Smooth muscle cell (in vitro differentiated cells): ENCODE measurements around the gene KATNAL2. TPM values are rescaled to one million over a fixed set of nuclear protein-coding genes. Genes with fewer than 3 reads are reported as not detected.

ENCODE experiments used
- DNase-seq: peaks from one replicate; lab custom pipeline; 2025; ENCODE audit not compliant: unreplicated experiment; lab: John Stamatoyannopoulos, UW
- H2AFZ ChIP-seq: fragments of 200-600 bp; sonication (generic); 2 replicates; pipeline ENCODE4 v1.6.0; 2016; ENCODE audit warnings: antibody characterized with exemption, low read depth, mild to moderate bottlenecking
- H3F3A ChIP-seq: fragments of 200-600 bp; sonication (generic); 2 replicates; pipeline ENCODE4 v1.6.0; 2017; ENCODE audit warnings: antibody characterized with exemption, low read depth
- H3K27ac ChIP-seq: fragments of 200-600 bp; sonication (generic); 2 replicates; pipeline ENCODE4 v1.5.1; 2016; ENCODE audit warnings: low read depth, mild to moderate bottlenecking
- H3K27me3 ChIP-seq: fragments of 200-600 bp; sonication (generic); 2 replicates; pipeline ENCODE4 v1.6.1; 2016; ENCODE audit warnings: low read depth, mild to moderate bottlenecking
- H3K36me3 ChIP-seq: fragments of 200-600 bp; sonication (generic); 2 replicates; pipeline ENCODE4 v1.5.1; 2016; ENCODE audit warnings: low read depth
- H3K4me1 ChIP-seq: fragments of 200-600 bp; sonication (generic); 2 replicates; pipeline ENCODE4 v1.5.1; 2016; ENCODE audit warnings: low read depth
- H3K4me2 ChIP-seq: fragments of 200-600 bp; sonication (generic); 2 replicates; pipeline ENCODE4 v1.6.0; 2016; ENCODE audit warnings: mild to moderate bottlenecking
- H3K4me3 ChIP-seq: fragments of 200-600 bp; sonication (generic); 2 replicates; pipeline ENCODE4 v1.5.1; 2016; ENCODE audit warnings: mild to moderate bottlenecking
- H3K79me2 ChIP-seq: fragments of 200-600 bp; sonication (generic); 2 replicates; pipeline ENCODE4 v1.6.0; 2016; ENCODE audit warnings: low read depth, mild to moderate bottlenecking
- H3K9ac ChIP-seq: fragments of 200-600 bp; sonication (generic); 2 replicates; pipeline ENCODE4 v1.6.0; 2016; ENCODE audit warnings: low read depth
- H3K9me3 ChIP-seq: fragments of 200-600 bp; sonication (generic); replicated peaks from 2 replicates; pipeline ENCODE4 v1.5.1; 2016; ENCODE audit warnings: low read depth
- H4K20me1 ChIP-seq: fragments of 200-600 bp; sonication (generic); 2 replicates; pipeline ENCODE4 v1.6.0; 2016; ENCODE audit warnings: low read depth
- WGBS: methylation state at CpG from one replicate; pipeline ENCODE4 v1.1.7; 2016; ENCODE audit warnings: low lambda C conversion rate; 5-methylcytosine and 5-hydroxymethylcytosine counted together
- polyA plus RNA-seq: library from polyadenylated mRNA; unstranded; fragments of >200 nt; fragmentation: Nextera tagmentation; extraction: Ambion mirVana; gene quantifications from 2 replicates; pipeline ENCODE4 v1.2.1, GENCODE V29; 2016
- total RNA-seq: library from RNA; depleted of rRNA; stranded (reverse); fragments of >200 nt; gene quantifications from 2 replicates; pipeline ENCODE4 v1.2.3, GENCODE V29; 2014
- TF ChIP-seq, protein P1 (sequence below): fragments of 200-600 bp; sonication (generic); IDR thresholded peaks from 2 replicates; pipeline ENCODE4 v1.5.1; 2017; ENCODE audit warnings: borderline replicate concordance, mild to moderate bottlenecking, antibody characterized with exemption; ENCODE audit not compliant: insufficient read depth, poor library complexity, severe bottlenecking

The KATNAL2 gene
- total and polyA plus RNA-seq, 2 experiments from 2014 or later: 0.31 to 2.1 TPM

DNA sequence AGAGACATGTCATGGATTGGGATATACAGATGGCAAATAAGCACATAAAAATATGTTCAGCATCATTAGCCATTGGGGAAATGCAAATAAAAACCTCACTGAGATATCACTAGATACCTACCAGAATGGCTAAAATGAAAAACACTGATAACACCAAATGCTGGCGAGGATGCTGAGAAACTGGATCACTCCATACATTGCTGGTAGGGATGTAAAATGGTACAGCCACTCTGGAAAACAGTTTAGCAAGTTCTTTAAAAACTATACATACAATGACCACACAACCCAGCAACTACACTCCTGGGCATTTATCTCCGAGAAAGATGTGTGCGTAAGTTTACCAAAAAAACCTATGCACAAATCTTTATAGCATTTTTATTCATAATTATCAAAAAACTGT, 14.0 kb upstream of the KATNAL2 start:
- WGBS: 96% methylated on average over 3 of the region's 3 CpGs
- Histone ChIP-seq H3K4me3 (no peak overlapping the region), H3K36me3 (no peaks in the 10 kb centered on the region), H2AFZ (no peak overlapping the region), H3K9ac (no peak overlapping the region), H3K27me3 (no peaks in the 10 kb centered on the region), H3K4me1 (peaks cover 3% of the 10 kb centered on the region), H4K20me1 (peaks cover 72% of the 10 kb centered on the region), H3K79me2 (peaks cover 85% of the 10 kb centered on the region), H3K9me3 (no peaks in the 10 kb centered on the region), H3K4me2 (no peak overlapping the region), H3K27ac (no peak overlapping the region), H3F3A (no peaks in the 10 kb centered on the region)
- TF ChIP-seq, protein P1, sequence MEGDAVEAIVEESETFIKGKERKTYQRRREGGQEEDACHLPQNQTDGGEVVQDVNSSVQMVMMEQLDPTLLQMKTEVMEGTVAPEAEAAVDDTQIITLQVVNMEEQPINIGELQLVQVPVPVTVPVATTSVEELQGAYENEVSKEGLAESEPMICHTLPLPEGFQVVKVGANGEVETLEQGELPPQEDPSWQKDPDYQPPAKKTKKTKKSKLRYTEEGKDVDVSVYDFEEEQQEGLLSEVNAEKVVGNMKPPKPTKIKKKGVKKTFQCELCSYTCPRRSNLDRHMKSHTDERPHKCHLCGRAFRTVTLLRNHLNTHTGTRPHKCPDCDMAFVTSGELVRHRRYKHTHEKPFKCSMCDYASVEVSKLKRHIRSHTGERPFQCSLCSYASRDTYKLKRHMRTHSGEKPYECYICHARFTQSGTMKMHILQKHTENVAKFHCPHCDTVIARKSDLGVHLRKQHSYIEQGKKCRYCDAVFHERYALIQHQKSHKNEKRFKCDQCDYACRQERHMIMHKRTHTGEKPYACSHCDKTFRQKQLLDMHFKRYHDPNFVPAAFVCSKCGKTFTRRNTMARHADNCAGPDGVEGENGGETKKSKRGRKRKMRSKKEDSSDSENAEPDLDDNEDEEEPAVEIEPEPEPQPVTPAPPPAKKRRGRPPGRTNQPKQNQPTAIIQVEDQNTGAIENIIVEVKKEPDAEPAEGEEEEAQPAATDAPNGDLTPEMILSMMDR: no peak
- DNase-seq: no peak

DNA sequence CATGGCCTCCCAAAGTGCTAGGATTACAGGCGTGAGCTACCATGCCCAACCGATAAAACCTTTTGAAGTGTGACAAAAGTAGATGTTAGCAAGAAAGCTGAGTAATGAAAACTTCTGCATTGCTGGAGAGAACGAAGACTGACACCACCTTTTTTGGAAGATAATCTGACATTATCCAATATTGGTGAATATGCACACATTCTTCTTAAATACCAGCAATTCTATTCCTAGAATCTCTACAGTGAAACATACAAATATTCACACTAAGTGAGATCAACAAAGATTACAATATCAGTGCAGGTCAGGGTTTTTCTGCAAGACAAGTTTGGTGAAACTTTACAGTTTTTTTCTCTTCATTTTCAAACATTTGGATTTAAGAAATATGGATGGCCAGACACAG, 7.9 kb upstream of the KATNAL2 start:
- TF ChIP-seq, protein P1: no peak
- Histone ChIP-seq H3K9ac (no peak overlapping the region), H3K4me2 (no peak overlapping the region), H3K79me2 (peaks cover 93% of the 10 kb centered on the region), H4K20me1 (peaks cover 92% of the 10 kb centered on the region), H3K27ac (no peak overlapping the region), H3K4me3 (no peak overlapping the region), H3K4me1 (no peaks in the 10 kb centered on the region), H2AFZ (no peak overlapping the region), H3K36me3 (no peaks in the 10 kb centered on the region), H3F3A (no peaks in the 10 kb centered on the region), H3K9me3 (no peaks in the 10 kb centered on the region), H3K27me3 (no peaks in the 10 kb centered on the region)
- WGBS: 97% methylated on average over 3 of the region's 3 CpGs
- DNase-seq: no peak

DNA sequence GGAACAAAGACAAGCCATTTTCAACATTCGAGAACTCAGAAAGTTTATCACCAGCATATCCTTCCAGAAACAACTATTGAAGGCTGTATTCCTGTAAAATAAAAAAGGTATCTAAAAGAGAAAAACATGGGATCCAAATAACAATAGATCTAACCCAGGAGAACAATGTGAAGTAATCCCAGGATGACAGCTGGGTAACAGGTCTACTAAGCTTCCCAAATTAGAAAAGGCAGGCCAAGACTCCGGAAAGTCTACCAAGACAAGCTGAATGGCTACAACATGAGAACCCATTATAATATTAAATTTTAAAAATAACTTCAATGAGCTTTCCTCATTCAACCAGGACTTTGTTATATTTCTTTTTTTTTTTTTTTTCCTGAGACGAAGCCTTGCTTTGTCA, 6.5 kb upstream of the KATNAL2 start:
- H3K36me3 ChIP-seq: no peaks in the 10 kb centered on the region
- H2AFZ ChIP-seq: no peak overlapping the region
- peaks cover 92% of the 10 kb centered on the region for H4K20me1 ChIP-seq
- no peaks in the 10 kb centered on the region for H3F3A ChIP-seq
- H3K27ac ChIP-seq: no peak overlapping the region
- H3K79me2 ChIP-seq: peaks cover 92% of the 10 kb centered on the region
- no peak overlapping the region for H3K4me2 ChIP-seq
- DNase-seq: no peak
- no peak overlapping the region for H3K4me3 ChIP-seq
- H3K9ac ChIP-seq: no peak overlapping the region
- TF ChIP-seq, protein P1: no peak
- no peaks in the 10 kb centered on the region for H3K9me3 ChIP-seq
- H3K27me3 ChIP-seq: no peaks in the 10 kb centered on the region
- whole genome bisulfite sequencing: 97% methylated on average over 3 of the region's 3 CpGs
- H3K4me1 ChIP-seq: peaks cover 7% of the 10 kb centered on the region

DNA sequence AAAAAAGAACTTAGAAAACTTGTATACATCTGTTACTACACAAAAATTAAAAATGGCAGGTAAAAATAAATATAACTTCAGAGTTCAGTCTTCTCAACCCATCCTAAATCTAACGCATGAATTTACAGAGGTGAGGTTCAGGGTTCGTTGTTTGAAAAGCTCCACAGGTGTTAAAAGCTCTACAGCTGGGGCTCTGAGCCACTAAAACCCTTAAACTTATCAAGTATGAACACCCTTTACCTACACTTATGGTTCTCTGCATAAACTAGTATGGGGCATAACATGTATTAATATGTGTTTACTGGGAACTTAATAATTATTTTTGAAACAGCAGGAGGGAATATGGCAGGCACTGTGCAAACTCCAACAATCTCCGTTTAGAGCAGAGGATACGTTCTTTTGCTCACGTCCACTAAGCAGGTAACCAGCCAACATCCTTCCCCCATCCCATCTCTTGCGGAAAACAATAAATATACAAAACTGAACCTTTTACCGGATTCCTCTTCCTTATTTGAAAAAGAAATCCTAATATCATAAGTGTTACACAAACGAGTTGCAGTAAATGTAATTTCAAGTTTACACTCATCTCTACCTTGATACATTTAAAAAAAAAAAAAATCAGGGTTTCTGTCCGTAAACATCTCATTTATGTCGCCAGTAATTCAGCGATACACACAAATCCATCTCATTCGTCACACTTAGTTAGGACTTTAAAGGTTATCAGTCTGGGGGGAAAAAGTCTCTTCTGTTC, 1.4 kb upstream of the KATNAL2 start:
- peaks cover 51% of the 10 kb centered on the region for H4K20me1 ChIP-seq
- H3K36me3 ChIP-seq: no peaks in the 10 kb centered on the region
- peak overlapping the region; percentile 94 for H3K4me2 ChIP-seq
- DNase-seq: no peak
- peaks cover 19% of the 10 kb centered on the region for H3K4me1 ChIP-seq
- TF ChIP-seq, protein P1: no peak
- H3K79me2 ChIP-seq: peaks cover 54% of the 10 kb centered on the region
- H3K9me3 ChIP-seq: no peaks in the 10 kb centered on the region
- peak overlapping the region; percentile 53 for H3K9ac ChIP-seq
- peak overlapping the region; percentile 46 for H3K27ac ChIP-seq
- WGBS: 19% methylated on average over 12 of the region's 12 CpGs
- H3K27me3 ChIP-seq: no peaks in the 10 kb centered on the region
- no peaks in the 10 kb centered on the region for H3F3A ChIP-seq
- H3K4me3 ChIP-seq: peak overlapping the region; percentile 94
- peak overlapping the region; percentile 76 for H2AFZ ChIP-seq
